CD4-positive, alpha-beta T cell treated with Interleukin-2 at 100 ng/mL for 4 hours (primary cell): ENCODE data around the gene NSG2.
"Not testable (repeated sequence)": the region's sequence is repeated elsewhere in the genome, so short reads cannot be mapped to it uniquely, and the experiment has no call there.

Experiments
- DNase-seq: peaks from one replicate; pipeline ENCODE4 v3.0.0-alpha.2; 2020; ENCODE audit warnings: low spot score

Gene NSG2

DNA sequence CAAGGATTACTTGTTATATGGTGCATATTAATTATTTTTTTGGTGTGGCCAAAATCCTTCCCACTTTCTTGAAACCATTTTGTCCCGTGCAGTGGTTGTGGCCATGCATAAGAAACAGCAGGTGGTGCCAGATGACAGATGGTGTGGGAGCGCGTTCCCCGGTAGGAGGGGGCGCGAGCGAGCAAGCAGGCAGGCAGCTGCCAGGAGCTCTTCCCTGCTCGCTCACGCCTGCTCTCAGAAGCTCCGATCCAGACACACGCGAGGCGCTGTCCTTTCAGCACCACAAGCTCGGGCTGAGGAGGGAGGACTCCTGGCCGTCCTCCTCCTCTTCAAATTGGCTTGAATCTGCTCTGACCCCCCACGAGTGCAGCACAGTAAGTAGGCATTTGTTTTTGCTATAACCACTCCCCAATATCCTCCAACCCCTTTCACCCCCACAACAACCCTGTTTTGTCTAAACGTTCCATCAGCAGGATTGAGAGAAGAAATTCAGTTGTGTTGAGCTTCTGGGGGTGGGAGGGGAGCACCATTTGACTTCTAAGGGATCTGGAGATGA is at the start of gene NSG2:
Gene NSG2, plus strand, starts transcription at position 237 of the 556 bp plus-strand sequence. CDS start 1,050 bp downstream, outside the sequence.
- DNase-seq: no peak

DNA sequence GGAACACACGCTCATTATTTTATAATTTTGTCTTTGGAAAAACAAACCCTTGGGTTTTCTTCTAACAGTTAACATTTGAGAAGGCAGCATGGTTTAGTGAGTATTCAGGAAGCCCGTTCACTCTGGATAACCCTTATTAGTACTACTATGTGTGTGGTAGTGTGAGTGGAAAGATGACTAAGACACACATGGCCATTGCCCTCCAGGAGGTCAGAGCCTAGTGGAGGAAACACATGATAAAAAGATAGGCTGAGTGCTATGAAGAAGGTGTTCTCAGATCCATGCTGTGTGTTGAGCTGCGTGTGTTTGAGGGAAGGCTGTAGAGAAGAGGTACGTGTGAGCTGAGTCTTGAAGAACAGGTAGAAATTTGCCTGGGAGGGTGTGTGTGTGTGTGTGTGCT is 48.2 kb upstream of the NSG2 start:
- DNase-seq: no peak

DNA sequence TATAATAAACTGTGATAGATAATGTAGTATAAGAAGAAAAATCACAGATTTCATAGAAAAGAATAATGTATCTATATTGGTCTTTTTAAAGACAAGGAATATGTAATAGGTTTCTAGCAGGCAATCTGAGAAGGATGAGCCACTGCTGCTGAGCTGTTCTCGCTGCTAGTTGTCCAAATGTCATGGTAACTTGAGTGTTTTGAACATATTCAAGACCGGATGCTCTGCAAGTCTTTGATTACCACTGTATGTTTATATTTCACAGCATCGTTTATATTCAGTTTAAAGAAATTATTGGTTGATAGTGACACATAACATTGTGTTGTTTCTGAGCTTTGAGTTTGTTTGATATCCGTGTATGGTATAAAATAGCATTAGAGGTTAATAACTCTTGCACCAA is 47.0 kb upstream of the NSG2 start:
- no peak for DNase-seq

DNA sequence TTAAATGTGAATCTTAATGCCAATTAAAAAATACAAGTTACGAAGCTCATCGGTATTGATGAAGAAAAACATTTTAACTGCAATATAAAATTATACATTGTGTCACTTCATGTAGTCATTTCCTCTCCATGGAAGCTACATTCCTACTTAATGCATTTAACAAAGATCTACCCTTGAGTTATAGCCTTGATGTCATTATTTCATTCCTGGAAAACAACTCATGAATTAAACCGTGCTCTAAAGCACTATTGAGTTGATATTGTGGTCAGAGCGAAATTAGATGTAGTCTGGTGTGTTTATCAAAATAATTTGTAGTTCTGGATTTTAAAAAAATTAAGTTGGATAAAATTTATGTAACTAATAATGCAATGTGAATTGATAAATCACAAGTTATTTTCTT is 45.4 kb upstream of the NSG2 start:
- DNase-seq: no peak

DNA sequence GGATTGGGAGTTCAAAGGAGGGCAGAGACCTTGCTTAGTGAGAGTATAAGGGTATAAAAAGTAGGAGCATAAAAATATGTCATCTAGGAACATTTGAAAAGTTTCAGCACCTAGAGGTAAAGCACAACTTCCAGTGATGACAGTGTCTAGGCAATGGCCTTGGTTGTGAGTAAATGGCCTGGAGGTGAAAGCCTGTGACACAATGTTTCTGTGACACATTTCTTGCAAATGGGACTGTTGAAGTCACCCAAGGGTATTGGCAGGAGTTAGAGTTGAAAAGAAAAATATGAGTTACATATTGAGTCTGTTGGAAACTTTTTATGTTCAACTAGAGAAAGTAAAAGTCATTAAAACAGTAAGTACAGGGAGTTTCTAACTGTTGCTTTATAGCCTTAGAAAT is 41.7 kb upstream of the NSG2 start:
- no peak for DNase-seq

DNA sequence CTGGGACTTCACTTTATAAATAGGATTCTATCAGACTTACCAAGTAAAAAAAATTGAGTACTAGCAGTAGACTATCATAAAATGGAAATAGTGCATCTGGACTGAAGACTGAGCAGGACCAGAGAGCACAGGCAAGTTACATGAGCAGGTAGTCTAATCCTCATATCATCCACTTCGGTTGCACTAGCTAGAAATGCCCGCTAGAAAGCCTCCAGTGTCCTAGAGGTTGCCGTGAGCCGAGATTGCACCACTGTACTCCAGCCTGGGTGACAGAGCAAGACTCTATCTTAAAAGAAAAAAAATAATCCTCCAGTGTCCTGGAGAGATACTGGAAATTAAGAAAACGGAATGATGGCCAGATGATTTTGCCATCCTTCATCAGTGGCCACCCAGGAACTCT is 36.6 kb upstream of the NSG2 start:
- no peak for DNase-seq

DNA sequence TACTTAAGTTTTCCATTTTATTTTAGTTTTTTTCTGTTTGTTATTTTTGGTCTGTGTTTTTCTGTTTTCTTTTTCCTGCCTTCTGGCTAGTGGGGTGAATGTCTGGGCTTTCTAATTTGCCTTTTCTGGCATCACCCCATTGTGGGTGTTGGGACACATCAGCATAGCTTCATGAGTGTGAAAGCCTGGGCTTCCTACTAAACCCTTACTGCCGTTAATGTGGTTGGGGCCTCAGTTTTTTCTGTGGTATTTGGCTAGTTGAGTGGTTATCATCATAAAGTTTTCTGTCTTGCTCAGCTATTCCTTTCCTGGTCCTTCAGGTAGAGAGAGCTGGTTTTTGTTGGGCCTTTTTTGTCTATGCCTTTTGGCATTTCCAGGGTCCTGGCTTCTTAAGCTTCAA is 35.1 kb upstream of the NSG2 start:
- no peak for DNase-seq

DNA sequence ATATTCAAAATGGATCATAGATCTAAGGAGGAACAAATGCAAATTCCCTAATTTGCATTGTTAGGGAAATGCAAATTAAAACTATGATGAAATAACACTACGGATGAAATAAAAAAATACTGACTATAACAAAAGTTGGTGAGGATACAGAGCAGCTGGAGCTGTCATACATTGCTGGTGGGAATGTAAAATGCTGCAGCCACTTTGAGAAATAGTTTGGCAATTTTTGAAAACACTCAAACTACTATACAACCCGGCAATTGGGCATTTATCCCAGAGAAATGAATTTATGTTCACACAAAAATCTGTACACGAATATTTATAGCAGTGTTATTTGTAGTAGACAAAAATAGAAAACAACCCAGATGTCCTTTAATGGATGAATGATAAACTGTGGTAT is 34.1 kb upstream of the NSG2 start:
- no peak for DNase-seq

DNA sequence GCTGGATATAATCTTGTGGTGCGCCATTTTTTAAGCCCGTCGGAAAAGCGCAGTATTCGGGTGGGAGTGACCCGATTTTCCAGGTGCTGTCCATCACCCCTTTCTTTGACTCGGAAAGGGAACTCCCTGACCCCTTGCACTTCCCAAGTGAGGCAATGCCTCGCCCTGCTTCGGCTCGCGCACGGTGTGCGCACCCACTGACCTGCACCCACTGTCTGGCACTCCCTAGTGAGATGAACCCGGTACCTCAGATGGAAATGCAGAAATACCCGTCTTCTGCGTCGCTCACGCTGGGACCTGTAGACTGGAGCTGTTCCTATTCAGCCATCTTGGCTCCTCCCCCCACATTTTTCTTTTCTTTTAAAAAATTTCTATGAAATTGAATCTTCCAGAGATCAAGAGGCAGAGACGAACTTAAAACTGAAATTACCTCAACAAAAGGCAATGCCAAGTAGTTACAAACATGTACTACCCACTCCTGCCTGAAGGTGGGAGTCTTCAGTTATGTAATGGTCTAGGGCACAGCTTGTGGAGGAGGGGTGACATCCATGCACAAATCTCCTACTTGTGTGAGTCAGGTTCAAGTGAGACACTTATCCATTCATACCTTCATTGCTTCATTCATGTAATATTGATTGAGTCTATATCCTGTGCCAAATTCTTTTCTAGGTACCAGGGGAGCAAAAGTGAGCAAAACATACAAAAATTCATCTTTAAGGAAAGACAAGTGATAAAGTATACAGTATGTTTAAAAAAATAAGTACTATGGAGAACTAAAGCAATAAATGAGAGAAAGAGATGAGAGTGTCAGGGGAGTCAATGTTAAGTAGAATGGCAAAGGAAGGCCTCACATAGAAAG is 25.2 kb upstream of the NSG2 start:
- DNase-seq: not testable (repeated sequence)

DNA sequence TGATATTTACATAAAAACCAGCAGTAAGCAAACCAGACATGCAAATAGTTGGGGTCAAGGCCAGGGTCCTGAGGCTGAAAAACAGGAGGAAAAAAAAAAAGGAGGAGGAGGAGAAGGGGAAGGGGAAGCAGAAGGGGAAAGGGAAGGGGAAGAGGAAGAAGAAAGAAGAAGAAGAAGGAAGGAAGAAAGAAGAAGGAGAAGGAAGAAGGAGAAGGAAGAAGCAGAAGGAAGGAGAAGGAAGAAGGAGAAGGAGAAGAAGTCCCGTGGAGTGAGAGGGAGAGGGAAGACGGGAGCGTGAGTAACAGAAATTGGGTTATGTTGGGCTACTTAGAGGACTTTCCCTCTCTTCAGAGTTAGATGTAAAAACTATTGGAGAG is 24.6 kb upstream of the NSG2 start:
- no peak for DNase-seq

DNA sequence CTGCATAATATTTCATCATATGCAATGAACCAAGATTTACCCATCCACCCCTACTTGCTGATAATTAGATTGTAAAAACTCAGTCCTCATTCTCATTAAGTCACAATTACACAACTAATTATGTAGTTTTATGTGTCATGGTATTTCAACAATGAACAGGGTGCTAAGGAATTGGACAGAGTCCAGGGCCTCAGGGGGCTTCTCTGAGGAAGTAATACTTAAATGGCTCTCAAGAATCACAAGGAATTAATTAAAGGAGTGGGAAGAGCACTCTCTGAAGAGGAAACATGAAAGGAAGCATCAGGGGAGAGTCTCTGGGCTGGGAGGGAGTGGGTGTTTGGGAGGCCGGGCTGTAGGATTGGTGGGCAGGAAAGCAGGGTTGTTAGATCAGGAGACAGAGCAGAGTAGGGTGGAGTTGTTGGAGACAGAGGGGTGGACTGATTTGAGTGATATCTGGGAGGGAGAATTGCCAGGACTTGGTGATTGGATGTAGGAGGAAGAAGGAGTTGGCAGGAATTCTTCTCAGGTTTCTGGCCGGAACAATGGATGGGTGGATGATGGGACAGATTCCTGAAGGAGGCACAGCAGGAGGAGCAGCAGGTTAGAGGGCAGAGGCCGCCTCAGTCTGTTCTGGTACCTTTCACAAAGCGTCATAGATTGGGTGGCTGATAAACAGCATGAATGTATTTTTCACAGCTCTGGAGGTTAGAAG is 23.0 kb upstream of the NSG2 start:
- DNase-seq: no peak

DNA sequence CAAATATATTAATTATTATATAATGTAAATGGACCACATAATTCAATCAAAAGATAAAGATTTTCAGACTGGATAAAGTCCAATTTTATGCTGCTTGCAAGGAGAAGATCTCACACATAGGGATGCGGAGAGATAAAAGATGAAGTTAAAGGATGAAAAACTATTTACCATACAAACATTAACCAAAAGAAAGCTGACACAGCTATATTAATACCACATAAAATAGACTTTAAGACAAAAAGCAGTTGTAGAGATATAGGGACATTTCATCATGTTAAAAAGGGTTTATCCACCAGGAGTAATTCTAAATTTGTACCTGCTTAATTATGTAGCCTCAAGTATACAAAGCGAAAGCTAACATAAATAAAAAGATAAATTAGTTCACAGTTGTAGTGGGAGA is 15.2 kb upstream of the NSG2 start:
- DNase-seq: no peak

DNA sequence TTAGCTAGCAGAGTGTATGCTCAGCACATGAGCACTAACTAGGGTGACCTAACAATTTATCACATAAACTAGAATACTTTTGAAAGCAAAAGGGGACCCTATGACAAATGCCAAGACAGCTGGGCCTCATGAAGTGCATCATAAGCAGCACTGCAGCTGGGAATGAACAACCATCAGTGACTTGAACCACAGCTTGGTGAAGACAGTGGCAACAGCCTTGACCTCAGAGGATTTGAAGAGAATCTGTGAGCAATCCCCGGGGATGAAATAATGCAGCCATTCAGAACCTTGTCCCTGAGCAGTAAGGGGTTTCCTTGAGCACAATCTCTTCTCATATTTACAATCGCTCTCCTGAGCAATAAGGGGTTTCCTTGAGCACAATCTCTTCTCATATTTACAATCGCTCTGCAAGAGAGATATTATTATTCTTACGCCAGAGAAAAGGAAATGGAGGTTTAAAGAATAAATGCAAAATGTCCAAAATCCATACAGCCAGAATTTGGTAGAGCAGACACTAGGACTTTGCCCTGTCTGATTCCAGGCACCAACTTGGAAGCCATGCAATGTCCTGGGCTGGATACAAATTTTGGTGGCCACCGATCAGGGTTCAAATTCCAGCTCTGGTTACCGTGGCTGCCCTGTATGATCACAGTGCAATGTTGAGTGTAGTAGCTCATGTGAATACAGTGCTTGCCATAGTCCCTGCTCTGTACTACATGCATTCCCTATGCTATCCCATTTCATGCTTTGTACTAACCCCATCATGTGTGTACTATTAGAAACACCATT is 846 bp upstream of the NSG2 start:
- DNase-seq: no peak

DNA sequence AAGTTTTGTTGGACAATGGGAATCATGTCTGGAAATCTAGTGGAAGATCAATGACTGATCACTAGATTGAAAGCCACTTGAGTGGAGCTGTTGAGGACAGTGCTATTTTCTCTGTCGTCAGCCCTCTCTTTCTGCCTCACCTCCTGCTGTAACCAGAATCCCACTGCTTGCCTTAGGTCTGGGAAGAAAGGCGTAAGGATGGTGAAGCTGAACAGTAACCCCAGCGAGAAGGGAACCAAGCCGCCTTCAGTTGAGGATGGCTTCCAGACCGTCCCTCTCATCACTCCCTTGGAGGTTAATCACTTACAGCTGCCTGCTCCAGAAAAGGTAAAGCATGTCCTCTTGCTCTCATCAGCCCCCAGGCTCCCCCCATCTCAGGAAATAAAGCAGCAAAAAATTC is 1.1 kb downstream of the NSG2 start:
- DNase-seq: no peak

DNA sequence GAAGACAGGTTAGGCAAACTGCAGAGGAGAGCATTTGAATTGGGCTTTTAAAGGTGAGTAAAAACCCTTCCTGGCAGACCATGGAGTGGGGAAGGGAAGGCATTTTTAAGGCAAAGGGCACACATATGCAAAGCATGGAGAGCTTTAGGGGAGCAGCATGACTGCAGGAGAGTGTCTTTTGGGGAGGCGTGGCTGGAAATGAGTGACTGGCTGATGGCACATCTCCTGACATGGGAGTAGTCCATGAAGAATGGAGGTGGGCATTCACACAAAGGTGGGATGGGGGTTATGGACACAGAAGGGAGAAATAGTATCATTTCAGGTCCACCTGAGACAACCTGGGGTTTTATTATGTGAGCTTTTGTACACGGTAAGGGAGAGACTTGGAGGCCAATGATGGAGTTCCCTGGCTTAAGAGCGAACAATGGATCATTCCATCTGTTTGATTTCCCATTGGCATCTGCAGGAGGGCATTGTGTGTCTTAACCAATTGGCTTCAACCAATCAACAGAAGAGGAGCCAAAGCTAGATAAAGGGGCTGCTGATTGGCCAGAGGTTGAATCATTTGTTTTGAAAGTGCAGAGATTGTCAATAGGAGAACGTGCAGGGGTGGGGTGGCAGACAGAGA is 2.1 kb downstream of the NSG2 start:
- DNase-seq: no peak

DNA sequence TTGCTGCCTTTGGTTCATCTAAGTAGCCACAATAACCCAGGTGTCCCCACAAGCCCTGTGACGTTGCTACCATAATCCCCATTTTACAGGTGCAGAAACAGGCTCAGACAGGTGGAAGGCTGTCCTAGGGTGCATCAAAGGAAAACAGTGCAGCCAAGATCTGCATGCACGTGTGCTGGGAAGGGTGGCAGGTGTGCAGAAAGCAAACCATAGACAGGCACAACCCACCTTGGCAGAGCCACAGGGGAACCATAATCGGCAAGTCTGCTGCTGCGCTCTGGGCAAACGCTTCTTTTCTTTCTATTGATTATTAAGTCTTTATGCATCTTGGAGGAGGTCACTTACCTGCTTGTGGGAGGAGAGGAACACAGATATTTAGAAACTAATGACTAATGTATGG is 7.1 kb downstream of the NSG2 start:
- DNase-seq: no peak

DNA sequence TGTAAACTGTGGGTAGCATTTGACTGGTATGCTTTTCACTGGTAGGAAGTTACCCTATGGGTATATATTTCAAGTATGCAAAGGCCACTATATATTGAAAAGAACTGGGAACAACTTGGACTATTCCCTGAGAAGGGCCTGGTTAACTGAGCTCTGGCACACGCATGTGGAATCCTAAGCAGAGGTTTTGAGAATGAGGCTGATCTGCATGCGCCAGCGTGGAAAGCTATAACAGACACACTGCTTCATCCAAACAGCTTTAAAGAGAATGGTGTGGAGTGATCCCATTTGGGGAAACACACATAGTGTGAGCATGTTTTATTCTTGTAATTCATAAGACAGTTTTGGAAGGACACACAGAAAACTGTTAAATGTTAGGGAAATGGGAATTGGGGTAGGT is 8.4 kb downstream of the NSG2 start:
- DNase-seq: no peak

DNA sequence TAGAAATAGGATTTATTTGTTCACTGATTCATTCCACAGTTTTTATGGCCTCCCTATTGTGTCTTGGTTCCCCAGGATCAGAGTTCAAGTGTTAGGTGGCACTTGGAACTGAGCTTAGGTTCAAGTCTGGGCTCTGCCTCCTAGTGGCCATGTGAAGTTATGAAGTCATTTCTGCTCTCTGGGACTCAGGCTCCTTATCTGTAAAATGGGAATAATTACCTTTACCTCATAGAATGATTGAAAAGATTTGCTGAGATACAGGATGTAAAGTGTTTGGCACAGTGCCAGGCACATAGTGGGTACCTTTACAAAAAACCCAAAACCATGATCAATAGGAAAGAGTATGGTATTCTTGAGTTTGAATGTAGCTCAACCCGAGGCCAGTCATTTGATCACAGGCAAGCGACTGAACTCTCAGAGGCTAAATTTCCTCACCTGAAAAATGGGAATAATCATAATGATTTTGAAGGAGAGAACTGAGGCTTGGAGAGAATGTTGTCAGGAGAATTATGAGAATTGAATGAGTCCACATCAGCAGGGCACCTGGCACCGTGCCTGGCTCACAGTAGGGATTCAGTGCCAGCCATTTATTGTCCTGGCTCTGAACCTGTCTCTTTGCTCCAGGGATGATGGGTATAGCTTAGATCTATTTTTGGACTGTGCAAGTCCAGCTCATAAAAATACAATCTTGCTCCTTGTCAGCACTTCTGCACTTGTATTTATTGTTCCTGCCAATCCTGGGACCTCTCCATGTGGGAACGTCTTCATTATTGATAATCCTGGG is 10.8 kb downstream of the NSG2 start:
- no peak for DNase-seq

DNA sequence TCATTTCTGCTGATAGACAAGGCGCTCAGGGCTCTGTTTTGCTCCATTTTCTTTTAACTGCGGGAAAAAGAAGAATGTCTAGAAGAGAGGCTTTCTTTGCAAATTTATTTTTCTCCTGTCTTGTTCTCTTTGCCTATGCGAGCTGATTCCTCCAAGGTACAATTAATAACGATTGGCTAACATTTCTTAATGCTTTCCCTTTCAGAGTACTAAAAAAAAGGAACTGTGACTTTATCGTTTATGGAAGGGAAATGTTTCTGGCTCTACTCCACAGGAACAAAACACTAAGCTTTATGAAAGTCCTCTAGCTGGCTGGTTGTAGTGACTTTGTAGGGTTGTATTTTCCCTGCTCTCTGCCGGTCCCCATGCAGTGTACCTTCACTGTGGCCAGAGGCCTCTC is 11.7 kb downstream of the NSG2 start:
- DNase-seq: no peak

DNA sequence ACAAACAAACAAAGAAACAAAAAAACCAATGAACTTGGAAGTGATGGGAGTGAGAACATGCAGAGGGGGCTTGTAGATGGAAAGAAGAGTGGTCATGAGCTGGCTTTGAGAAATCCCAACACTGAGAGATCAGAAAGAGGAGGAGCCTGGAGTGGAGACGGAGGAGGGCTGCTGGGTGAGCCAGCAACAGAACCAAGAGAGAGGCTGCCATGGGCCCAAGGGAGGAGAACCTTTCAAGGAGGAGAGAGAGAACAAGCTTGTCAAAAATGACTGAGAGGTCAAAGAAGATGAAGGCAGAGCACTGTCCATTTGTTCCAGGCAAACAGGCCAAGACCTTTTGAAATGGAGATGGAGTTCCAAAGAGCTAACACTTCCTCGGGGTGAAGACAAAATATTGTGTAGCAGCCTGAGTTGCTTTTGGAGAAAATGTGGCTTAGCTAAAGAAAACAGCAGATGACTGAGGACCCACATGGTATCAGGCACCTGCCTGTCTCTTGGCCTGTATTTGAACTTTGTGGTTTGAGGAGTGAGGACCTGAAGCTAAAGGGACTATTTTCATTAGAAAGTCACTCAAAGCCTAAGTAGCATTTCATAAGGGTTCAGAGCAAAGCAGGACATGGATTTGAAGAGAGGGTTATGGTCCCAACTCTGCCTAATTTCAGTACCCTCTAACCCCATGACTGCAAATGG is 13.1 kb downstream of the NSG2 start:
- DNase-seq: no peak

DNA sequence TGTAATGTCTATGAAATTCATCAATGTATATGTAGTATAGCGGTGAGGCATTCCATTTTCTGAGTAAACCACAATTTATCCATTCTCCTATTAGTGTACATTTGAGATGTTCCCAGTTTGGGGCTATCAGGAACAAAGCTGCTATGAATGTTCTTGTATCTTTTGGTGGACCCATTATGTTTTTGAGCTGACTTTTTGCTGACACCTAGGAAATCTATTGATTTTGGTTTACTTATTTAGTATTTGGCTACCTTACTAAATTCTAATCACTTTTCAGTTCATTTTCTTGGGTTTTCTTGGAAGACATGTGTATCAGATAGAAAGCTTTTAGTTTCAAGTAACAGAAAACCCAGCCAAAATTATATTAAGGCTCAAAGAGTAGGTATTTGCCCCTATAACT is 13.7 kb downstream of the NSG2 start:
- DNase-seq: no peak
